Adrenal gland (tissue), 5 donors: ENCODE measurements around the gene TSPAN32.

Experiments
- CTCF ChIP-seq, 6 experiments: fragments of 450-650 bp in 4 of 6; fragments of 200-600 bp in 2 of 6; sonication (generic) in 1 of 6; IDR thresholded peaks; 1 replicate in 5 of 6; 2 replicates in 1 of 6; pipeline versions ENCODE4 v1.5.1 to v1.8.0; 2016 to 2021; ENCODE audit warnings: antibody characterized with exemption in 6 of 6, mild to moderate bottlenecking in 2 of 6, moderate library complexity in 1 of 6
- POLR2A ChIP-seq, 2 donors: fragments of 450-650 bp; IDR thresholded peaks; one replicate each; pipeline ENCODE4 v1.6.1; 2017; ENCODE audit warnings: antibody characterized with exemption in 2 of 2, mild to moderate bottlenecking in 2 of 2, moderate library complexity in 1 of 2
- donor health status: DM: no; HTN: no; CAD: no.

- no peak for TF ChIP-seq CTCF (IDR thresholded peaks at IDR 0.05)
- TF ChIP-seq POLR2A (IDR thresholded peaks at IDR 0.05): no peak
Observed at GRCh38 chr11:2265396-2265795, 36.4 kb upstream of the TSPAN32 start.
